Keratinocyte (primary cell): ENCODE results near the gene ASB6. TPM values are rescaled to one million over a fixed set of nuclear protein-coding genes. Genes with fewer than 3 reads are reported as not detected.
A peak's percentile ranks its signal among the peaks of the same experiment; 100 is the strongest.

Experiments
- DNase-seq: peaks from one replicate; pipeline ENCODE4 v3.0.0-alpha.2; 2011; ENCODE audit warnings: low read depth, missing footprints, low spot score
- FAIRE-seq: peaks from 2 replicates; lab custom pipeline; 2011; peaks lifted over from hg19 to GRCh38; lab: Jason Lieb, UNC
- H2AFZ ChIP-seq: 2 replicates; pipeline ENCODE4 v1.6.0; 2012; ENCODE audit warnings: low read length, control low read depth, inconsistent platforms; ENCODE audit not compliant: control insufficient read depth
- H3K27ac ChIP-seq: 2 replicates; pipeline ENCODE4 v1.5.1; 2011; ENCODE audit warnings: low read length; ENCODE audit not compliant: control insufficient read depth, insufficient read depth
- H3K27me3 ChIP-seq: 3 replicates; pipeline ENCODE4 v1.6.0; 2011; ENCODE audit warnings: low read length; ENCODE audit not compliant: control insufficient read depth, insufficient read depth; ENCODE audit errors: extremely low read depth
- H3K36me3 ChIP-seq, 2 experiments: 2 replicates in 1 of 2; 3 replicates in 1 of 2; pipeline ENCODE4 v1.5.1; 2011; ENCODE audit warnings: low read length in 2 of 2, mild to moderate bottlenecking in 1 of 2; ENCODE audit not compliant: control insufficient read depth in 2 of 2, insufficient read depth in 2 of 2; ENCODE audit errors: extremely low read depth in 1 of 2
- H3K4me1 ChIP-seq: 3 replicates; pipeline ENCODE4 v1.5.1; 2011; ENCODE audit warnings: low read length; ENCODE audit not compliant: control insufficient read depth, insufficient read depth; ENCODE audit errors: extremely low read depth
- H3K4me2 ChIP-seq: 3 replicates; pipeline ENCODE4 v1.6.0; 2011; ENCODE audit warnings: low read depth, low read length; ENCODE audit not compliant: control insufficient read depth, insufficient read depth; ENCODE audit errors: extremely low read depth
- H3K4me3 ChIP-seq, 3 experiments: fragments of 200-600 bp in 1 of 3; sonication (generic) in 1 of 3; 2 replicates in 2 of 3; 3 replicates in 1 of 3; pipeline ENCODE4 v1.5.1; 2011 to 2016; ENCODE audit warnings: low read length in 3 of 3, mild to moderate bottlenecking in 3 of 3, control low read depth in 2 of 3, inconsistent platforms in 1 of 3, low read depth in 1 of 3, mixed read lengths in 1 of 3, mixed run types in 1 of 3, moderate library complexity in 1 of 3; ENCODE audit not compliant: control insufficient read depth in 2 of 3, insufficient read depth in 2 of 3; ENCODE audit errors: extremely low read depth in 1 of 3
- H3K79me2 ChIP-seq: 2 replicates; pipeline ENCODE4 v1.6.0; 2012; ENCODE audit warnings: low read length; ENCODE audit not compliant: control insufficient read depth, insufficient read depth
- H3K9ac ChIP-seq: 3 replicates; pipeline ENCODE4 v1.6.0; 2011; ENCODE audit warnings: low read length; ENCODE audit not compliant: control insufficient read depth, insufficient read depth; ENCODE audit errors: extremely low read depth
- H3K9me1 ChIP-seq: 3 replicates; pipeline ENCODE4 v1.6.0; 2011; ENCODE audit warnings: low read length; ENCODE audit not compliant: control insufficient read depth, insufficient read depth; ENCODE audit errors: extremely low read depth
- H3K9me3 ChIP-seq: 2 replicates; pipeline ENCODE4 v1.5.1; 2012; ENCODE audit warnings: low read depth, low read length; ENCODE audit not compliant: control insufficient read depth
- H4K20me1 ChIP-seq: 3 replicates; pipeline ENCODE4 v1.6.0; 2011; ENCODE audit warnings: low read length; ENCODE audit not compliant: control insufficient read depth, insufficient read depth; ENCODE audit errors: extremely low read depth
- EZH2 ChIP-seq: IDR thresholded peaks from one replicate; pipeline ENCODE4 v1.6.1; 2012; ENCODE audit warnings: inconsistent platforms, mild to moderate bottlenecking, low read length, moderate library complexity
- dilution Hi-C: fragments of 300-500 bp; cut with MboI; formaldehyde crosslinking; loops from one replicate; pipeline ENCODE4 v1.7.0; 2020; ENCODE audit warnings: low sequenced_read_pairs; ENCODE audit not compliant: extremely low pct_ligation_motif_present
- polyA plus RNA-seq, 5 experiments: library from polyadenylated mRNA; depleted of rRNA in 3 of 5; stranded (reverse) in 3 of 5; stranded (forward) in 1 of 5; unstranded in 1 of 5; fragments of >200 nt; gene quantifications; 1 replicate in 1 of 5; 2 replicates in 3 of 5; 3 replicates in 1 of 5; pipeline versions ENCODE4 v1.2.1 to v1.2.3, GENCODE V29; 2011 to 2012; ENCODE audit warnings: missing spikeins in 2 of 5, low read depth in 1 of 5, low replicate concordance in 1 of 5
- TF ChIP-seq, protein P1 (sequence below), 3 experiments: IDR thresholded peaks in 1 of 3; conservative IDR thresholded peaks in 1 of 3; optimal IDR thresholded peaks in 1 of 3; 2 replicates in 2 of 3; 3 replicates in 1 of 3; pipeline versions ENCODE3 to v1.5.1; 2011; ENCODE audit warnings: low read length in 3 of 3, mild to moderate bottlenecking in 3 of 3, moderate library complexity in 2 of 3, control low read depth in 1 of 3, inconsistent platforms in 1 of 3; ENCODE audit not compliant: insufficient read depth in 2 of 3; ENCODE audit errors: extremely low read depth in 1 of 3

The ASB6 gene
- polyA plus RNA-seq, 1 donor (not counting 4 experiments of a cell fraction or from before 2014, with no cell fraction given), result 16.3 TPM

DNA sequence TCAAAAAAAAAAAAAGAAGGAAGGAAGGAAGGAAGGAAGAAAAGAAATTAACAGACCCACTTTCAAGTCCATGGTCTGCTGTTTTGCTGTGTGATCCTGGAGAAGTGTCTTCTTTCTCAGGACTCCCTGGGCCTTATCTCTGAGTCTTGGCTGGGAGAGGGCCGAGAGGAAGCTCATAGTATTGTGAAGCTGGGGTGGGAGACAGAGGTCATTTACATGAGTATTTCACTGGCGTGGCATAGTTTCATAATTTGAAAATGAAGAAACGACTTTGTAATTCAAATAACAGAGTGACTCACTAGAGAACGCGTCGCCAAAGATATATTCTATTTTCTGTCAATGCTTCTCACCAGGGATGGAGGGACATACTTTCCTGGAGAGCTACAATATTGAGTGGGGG is 18.6 kb downstream of the ASB6 start:
- peaks cover 23% of the 10 kb centered on the region for H3K79me2 ChIP-seq
- DNase-seq, result no peak
- no peak overlapping the region for H3K4me2 ChIP-seq
- no peak overlapping the region for H2AFZ ChIP-seq
- H4K20me1 ChIP-seq, result peaks cover 4% of the 10 kb centered on the region
- TF ChIP-seq EZH2, result no peak
- TF ChIP-seq, protein P1, sequence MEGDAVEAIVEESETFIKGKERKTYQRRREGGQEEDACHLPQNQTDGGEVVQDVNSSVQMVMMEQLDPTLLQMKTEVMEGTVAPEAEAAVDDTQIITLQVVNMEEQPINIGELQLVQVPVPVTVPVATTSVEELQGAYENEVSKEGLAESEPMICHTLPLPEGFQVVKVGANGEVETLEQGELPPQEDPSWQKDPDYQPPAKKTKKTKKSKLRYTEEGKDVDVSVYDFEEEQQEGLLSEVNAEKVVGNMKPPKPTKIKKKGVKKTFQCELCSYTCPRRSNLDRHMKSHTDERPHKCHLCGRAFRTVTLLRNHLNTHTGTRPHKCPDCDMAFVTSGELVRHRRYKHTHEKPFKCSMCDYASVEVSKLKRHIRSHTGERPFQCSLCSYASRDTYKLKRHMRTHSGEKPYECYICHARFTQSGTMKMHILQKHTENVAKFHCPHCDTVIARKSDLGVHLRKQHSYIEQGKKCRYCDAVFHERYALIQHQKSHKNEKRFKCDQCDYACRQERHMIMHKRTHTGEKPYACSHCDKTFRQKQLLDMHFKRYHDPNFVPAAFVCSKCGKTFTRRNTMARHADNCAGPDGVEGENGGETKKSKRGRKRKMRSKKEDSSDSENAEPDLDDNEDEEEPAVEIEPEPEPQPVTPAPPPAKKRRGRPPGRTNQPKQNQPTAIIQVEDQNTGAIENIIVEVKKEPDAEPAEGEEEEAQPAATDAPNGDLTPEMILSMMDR (optimal IDR thresholded peaks at IDR 0.05 in 1 of 3, IDR thresholded peaks at IDR 0.05 in 1 of 3, conservative IDR thresholded peaks at IDR 0.05 in 1 of 3; ENCODE audit: extremely low read depth in 1 of 3, insufficient read depth in 2 of 3, low read length in 3 of 3), result no peak
- no peak overlapping the region for H3K27ac ChIP-seq
- peaks cover 3% of the 10 kb centered on the region for H3K27me3 ChIP-seq
- H3K9me3 ChIP-seq, result no peaks in the 10 kb centered on the region
- no peak overlapping the region for H3K4me3 ChIP-seq
- H3K9ac ChIP-seq, result no peak overlapping the region
- no peak for FAIRE-seq
- peaks cover 24% of the 10 kb centered on the region for H3K4me1 ChIP-seq
- H3K9me1 ChIP-seq, result no peaks in the 10 kb centered on the region
- dilution Hi-C loops, result loop anchor here (25.0 kb wide), 1 partner anchor 461 kb away; no protein-coding TSS in a partner anchor
- peaks cover 0 to under 1% of the 10 kb centered on the region in 2 experiments for H3K36me3 ChIP-seq

DNA sequence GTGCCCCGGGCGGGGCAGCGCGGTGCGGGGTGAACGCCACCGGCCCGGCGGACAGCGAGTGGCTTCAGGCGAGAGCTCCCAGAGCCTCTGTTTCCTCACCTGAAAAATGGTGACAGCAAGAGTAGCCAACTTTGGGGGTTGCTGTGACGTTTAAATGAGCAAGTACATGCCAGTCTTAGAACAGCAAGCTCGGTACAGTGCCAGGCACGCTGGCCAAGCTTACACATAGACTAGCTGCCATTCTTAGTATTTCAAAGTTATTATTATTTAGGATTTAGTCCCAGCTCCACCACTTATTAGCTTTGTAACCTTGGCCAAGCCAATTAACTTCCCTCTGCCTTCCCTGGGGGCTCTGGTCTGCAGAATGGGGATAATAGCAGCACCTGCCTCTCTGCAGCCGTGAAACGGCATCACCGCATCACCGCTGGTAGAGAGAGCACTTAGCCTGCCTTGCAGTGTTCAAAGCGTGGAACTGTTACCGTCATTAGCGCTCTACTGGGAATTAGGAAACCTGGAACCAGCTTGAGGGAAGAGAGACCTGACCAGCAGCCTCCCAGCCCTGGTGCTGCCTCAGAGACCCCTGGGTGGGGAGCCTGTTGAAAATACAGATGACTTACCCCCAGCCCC is 21.2 kb downstream of the ASB6 start, which contains the start of gene C9orf50:
Gene C9orf50, minus strand, starts transcription at position 433 of the 627 bp plus-strand sequence. CDS start 527 bp downstream, outside the sequence.
- no peaks in the 10 kb centered on the region for H3K36me3 ChIP-seq
- dilution Hi-C loops, result loop anchor here (25.0 kb wide), 1 partner anchor 458 kb away; no protein-coding TSS in a partner anchor
- peak within 1 kb of the TSS; percentile 25 to 54 (median 44) for H3K4me3 ChIP-seq
- DNase-seq (no peak), FAIRE-seq (no peak)
- peak within 1 kb of the TSS; percentile 71 for H3K4me2 ChIP-seq
- no peaks in the 10 kb centered on the region for H3K9me1 ChIP-seq
- H3K9me3 ChIP-seq, result no peaks in the 10 kb centered on the region
- peaks cover 3% of the 10 kb centered on the region for H3K27me3 ChIP-seq
- H2AFZ ChIP-seq, result peak within 1 kb of the TSS; percentile 56
- H3K79me2 ChIP-seq, result no peaks in the 10 kb centered on the region
- no peaks in the 10 kb centered on the region for H4K20me1 ChIP-seq
- no peak within 1 kb of the TSS for H3K27ac ChIP-seq
- peaks cover 21% of the 10 kb centered on the region for H3K4me1 ChIP-seq
- peak within 1 kb of the TSS; percentile 28 for H3K9ac ChIP-seq
- TF ChIP-seq, protein P1 (optimal IDR thresholded peaks at IDR 0.05 in 1 of 3, IDR thresholded peaks at IDR 0.05 in 1 of 3, conservative IDR thresholded peaks at IDR 0.05 in 1 of 3; ENCODE audit: extremely low read depth in 1 of 3, insufficient read depth in 2 of 3, low read length in 3 of 3), result no peak
- no peak for TF ChIP-seq EZH2
